Neural cell (in vitro differentiated cells): ENCODE results near the gene SLC25A47. TPM values are rescaled to one million over a fixed set of nuclear protein-coding genes. Genes with fewer than 3 reads are reported as not detected.

ENCODE experiments used
- H2AFZ ChIP-seq: fragments of 200-600, 300-800 bp; sonication (generic), shearing (Covaris generic); 2 replicates; pipeline ENCODE4 v1.6.0; 2014; ENCODE audit warnings: low read depth, mild to moderate bottlenecking, antibody characterized with exemption, low read length, moderate library complexity
- H3F3A ChIP-seq: fragments of 200-600 bp; shearing (Covaris generic); 2 replicates; pipeline ENCODE4 v1.6.1; 2016; ENCODE audit warnings: mild to moderate bottlenecking, moderate library complexity, mixed read lengths, antibody characterized with exemption, low read length; ENCODE audit not compliant: insufficient read depth, poor library complexity, severe bottlenecking
- H3K27ac ChIP-seq: fragments of 200-600, 300-800 bp; sonication (generic), shearing (Covaris generic); 2 replicates; pipeline ENCODE4 v1.5.1; 2014; ENCODE audit warnings: mild to moderate bottlenecking, low read length, moderate library complexity
- H3K27me3 ChIP-seq: fragments of 300-800, 200-600 bp; sonication (generic), shearing (Covaris generic); 2 replicates; pipeline ENCODE4 v1.6.0; 2014; ENCODE audit warnings: mild to moderate bottlenecking, low read depth, low read length, moderate library complexity; ENCODE audit not compliant: insufficient read depth
- H3K36me3 ChIP-seq: fragments of 300-800, 200-600 bp; sonication (generic), shearing (Covaris generic); 2 replicates; pipeline ENCODE4 v1.5.1; 2014; ENCODE audit warnings: mild to moderate bottlenecking, antibody characterized with exemption, low read length, moderate library complexity; ENCODE audit not compliant: insufficient read depth
- H3K4me2 ChIP-seq: fragments of 300-800, 200-600 bp; sonication (generic), shearing (Covaris generic); 2 replicates; pipeline ENCODE4 v1.6.0; 2014; ENCODE audit warnings: mild to moderate bottlenecking, low read length
- H3K4me3 ChIP-seq: fragments of 300-800, 200-600 bp; sonication (generic), shearing (Covaris generic); 2 replicates; pipeline ENCODE4 v1.5.1; 2014; ENCODE audit warnings: mild to moderate bottlenecking, low read length, moderate library complexity
- H3K79me2 ChIP-seq: fragments of 200-600 bp; shearing (Covaris generic); replicated peaks from 2 replicates; pipeline ENCODE4 v1.6.0; 2014; ENCODE audit warnings: mild to moderate bottlenecking, low read length, moderate library complexity; ENCODE audit not compliant: insufficient read depth
- H3K9ac ChIP-seq: fragments of 300-800, 200-600 bp; sonication (generic), shearing (Covaris generic); 2 replicates; pipeline ENCODE4 v1.6.1; 2016; ENCODE audit warnings: mild to moderate bottlenecking, low read length, mixed read lengths
- H3K9me2 ChIP-seq: fragments of 200-600 bp; shearing (Covaris generic); 2 replicates; pipeline ENCODE4 v1.6.1; 2016; ENCODE audit warnings: mild to moderate bottlenecking, low read length, mixed read lengths; ENCODE audit not compliant: insufficient read depth
- H3K9me3 ChIP-seq: fragments of 200-600, 300-800 bp; sonication (generic), shearing (Covaris generic); 2 replicates; pipeline ENCODE4 v1.6.1; 2016; ENCODE audit warnings: mild to moderate bottlenecking, mixed run types, low read length, moderate library complexity, mixed read lengths
- H4K20me1 ChIP-seq: fragments of 200-600 bp; shearing (Covaris generic); 2 replicates; pipeline ENCODE4 v1.6.1; 2016; ENCODE audit warnings: mild to moderate bottlenecking, mixed run types; ENCODE audit not compliant: insufficient read depth
- EP300 ChIP-seq: fragments of 450-650 bp; conservative IDR thresholded peaks from 2 replicates; pipeline ENCODE4 v1.6.1; 2014; ENCODE audit warnings: antibody characterized with exemption, mild to moderate bottlenecking, moderate library complexity; ENCODE audit not compliant: poor library complexity, severe bottlenecking
- EZH2 ChIP-seq: fragments of 200-600, 300-800 bp; shearing (Covaris generic), sonication (generic); IDR thresholded peaks from 2 replicates; pipeline ENCODE4 v1.6.1; 2014; ENCODE audit warnings: antibody characterized with exemption, low read length, borderline replicate concordance, mild to moderate bottlenecking; ENCODE audit not compliant: insufficient read depth, poor library complexity, severe bottlenecking
- MXI1 ChIP-seq: fragments of 450-650 bp; conservative IDR thresholded peaks from 2 replicates; pipeline ENCODE4 v1.6.1; 2014; ENCODE audit warnings: antibody characterized with exemption, mild to moderate bottlenecking; ENCODE audit not compliant: poor library complexity, severe bottlenecking
- POLR2AphosphoS5 ChIP-seq: IDR thresholded peaks from 2 replicates; pipeline ENCODE4 v1.6.1; 2012
- RAD21 ChIP-seq: fragments of 450-650 bp; conservative IDR thresholded peaks from 2 replicates; pipeline ENCODE4 v1.6.1; 2014; ENCODE audit warnings: antibody characterized with exemption, mild to moderate bottlenecking, moderate library complexity
- SMC3 ChIP-seq: fragments of 450-650 bp; conservative IDR thresholded peaks from 2 replicates; pipeline ENCODE4 v1.6.1; 2014; ENCODE audit warnings: antibody characterized with exemption, mild to moderate bottlenecking, moderate library complexity; ENCODE audit not compliant: poor library complexity
- TAF1 ChIP-seq: IDR thresholded peaks from 2 replicates; pipeline ENCODE4 v1.6.1; 2012; ENCODE audit warnings: low read depth
- polyA plus RNA-seq: library from polyadenylated mRNA; depleted of rRNA; stranded (reverse); fragments of >200 nt; gene quantifications from 2 replicates; pipeline ENCODE4 v1.2.3, GENCODE V29; 2014
- TF ChIP-seq, protein P1 (sequence below): fragments of 450-650 bp; IDR thresholded peaks from 2 replicates; pipeline ENCODE4 v1.5.1; 2014; ENCODE audit warnings: antibody characterized with exemption, mild to moderate bottlenecking, moderate library complexity; ENCODE audit not compliant: poor library complexity, severe bottlenecking
- TF ChIP-seq, protein P2 (sequence below): IDR thresholded peaks from 2 replicates; pipeline ENCODE4 v1.6.1; 2012; ENCODE audit warnings: borderline replicate concordance

The SLC25A47 gene
- polyA plus RNA-seq, 1 donor from 2014 or later: not detected

DNA sequence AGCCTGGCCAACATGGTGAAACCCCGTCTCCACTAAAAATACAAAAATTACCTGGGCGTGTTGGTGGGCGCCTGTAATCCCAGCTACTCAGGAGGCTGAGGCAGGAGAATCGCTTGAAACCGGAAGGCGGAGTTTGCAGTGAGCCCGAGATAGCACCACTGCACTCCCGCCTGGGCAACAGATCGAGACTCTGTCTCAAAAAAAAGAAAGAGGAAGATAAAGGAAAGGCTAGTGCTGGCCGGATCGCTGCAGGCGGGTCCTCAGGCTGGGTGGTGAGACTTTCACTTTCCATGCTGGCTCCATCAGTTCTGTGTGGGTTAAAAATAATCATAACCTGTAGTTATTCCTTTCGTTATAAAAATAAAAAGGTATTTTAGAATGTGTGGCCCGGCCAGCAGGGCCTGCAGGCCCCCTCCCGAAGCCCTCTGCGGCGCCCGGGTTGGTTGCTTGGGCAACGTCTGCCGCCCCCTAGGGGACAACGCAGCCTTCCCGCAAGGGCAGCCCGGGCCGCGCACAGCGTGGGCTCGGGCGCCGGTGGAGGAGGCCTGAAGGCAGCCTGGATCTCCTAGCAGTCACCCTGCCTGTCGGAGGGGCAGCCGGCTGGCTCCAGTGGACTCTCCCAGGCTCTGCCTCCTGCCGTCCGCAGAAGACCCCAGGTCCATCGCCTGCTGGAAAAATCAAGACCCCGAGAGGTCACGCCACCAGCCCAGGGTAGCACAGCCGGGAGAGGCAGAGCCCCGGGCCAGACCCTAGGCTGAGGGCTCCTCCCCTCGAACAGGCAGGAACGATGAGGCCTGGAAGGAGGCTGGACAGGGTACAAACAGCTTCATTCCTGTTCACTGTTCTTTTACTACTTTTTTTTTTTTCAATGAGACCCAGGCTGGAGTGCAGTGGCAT is 5.0 kb upstream of the SLC25A47 start:
- H4K20me1 ChIP-seq: no peaks in the 10 kb centered on the region
- no peaks in the 10 kb centered on the region for H3K9me3 ChIP-seq
- no peaks in the 10 kb centered on the region for H3K9me2 ChIP-seq
- H3K79me2 ChIP-seq: no peaks in the 10 kb centered on the region
- H3K9ac ChIP-seq: no peak overlapping the region
- H3K4me3 ChIP-seq: no peak overlapping the region
- H3K36me3 ChIP-seq: no peaks in the 10 kb centered on the region
- no peaks in the 10 kb centered on the region for H3K27me3 ChIP-seq
- H3K4me2 ChIP-seq: no peak overlapping the region
- no peak overlapping the region for H3K27ac ChIP-seq
- H2AFZ ChIP-seq: no peak overlapping the region
- H3F3A ChIP-seq: no peaks in the 10 kb centered on the region
- TF ChIP-seq, protein P1, sequence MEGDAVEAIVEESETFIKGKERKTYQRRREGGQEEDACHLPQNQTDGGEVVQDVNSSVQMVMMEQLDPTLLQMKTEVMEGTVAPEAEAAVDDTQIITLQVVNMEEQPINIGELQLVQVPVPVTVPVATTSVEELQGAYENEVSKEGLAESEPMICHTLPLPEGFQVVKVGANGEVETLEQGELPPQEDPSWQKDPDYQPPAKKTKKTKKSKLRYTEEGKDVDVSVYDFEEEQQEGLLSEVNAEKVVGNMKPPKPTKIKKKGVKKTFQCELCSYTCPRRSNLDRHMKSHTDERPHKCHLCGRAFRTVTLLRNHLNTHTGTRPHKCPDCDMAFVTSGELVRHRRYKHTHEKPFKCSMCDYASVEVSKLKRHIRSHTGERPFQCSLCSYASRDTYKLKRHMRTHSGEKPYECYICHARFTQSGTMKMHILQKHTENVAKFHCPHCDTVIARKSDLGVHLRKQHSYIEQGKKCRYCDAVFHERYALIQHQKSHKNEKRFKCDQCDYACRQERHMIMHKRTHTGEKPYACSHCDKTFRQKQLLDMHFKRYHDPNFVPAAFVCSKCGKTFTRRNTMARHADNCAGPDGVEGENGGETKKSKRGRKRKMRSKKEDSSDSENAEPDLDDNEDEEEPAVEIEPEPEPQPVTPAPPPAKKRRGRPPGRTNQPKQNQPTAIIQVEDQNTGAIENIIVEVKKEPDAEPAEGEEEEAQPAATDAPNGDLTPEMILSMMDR: no peak
- TF ChIP-seq EZH2 (no peak), EP300 (no peak), POLR2AphosphoS5 (no peak), MXI1 (no peak), TAF1 (no peak), RAD21 (no peak), SMC3 (no peak)
- TF ChIP-seq, protein P2, sequence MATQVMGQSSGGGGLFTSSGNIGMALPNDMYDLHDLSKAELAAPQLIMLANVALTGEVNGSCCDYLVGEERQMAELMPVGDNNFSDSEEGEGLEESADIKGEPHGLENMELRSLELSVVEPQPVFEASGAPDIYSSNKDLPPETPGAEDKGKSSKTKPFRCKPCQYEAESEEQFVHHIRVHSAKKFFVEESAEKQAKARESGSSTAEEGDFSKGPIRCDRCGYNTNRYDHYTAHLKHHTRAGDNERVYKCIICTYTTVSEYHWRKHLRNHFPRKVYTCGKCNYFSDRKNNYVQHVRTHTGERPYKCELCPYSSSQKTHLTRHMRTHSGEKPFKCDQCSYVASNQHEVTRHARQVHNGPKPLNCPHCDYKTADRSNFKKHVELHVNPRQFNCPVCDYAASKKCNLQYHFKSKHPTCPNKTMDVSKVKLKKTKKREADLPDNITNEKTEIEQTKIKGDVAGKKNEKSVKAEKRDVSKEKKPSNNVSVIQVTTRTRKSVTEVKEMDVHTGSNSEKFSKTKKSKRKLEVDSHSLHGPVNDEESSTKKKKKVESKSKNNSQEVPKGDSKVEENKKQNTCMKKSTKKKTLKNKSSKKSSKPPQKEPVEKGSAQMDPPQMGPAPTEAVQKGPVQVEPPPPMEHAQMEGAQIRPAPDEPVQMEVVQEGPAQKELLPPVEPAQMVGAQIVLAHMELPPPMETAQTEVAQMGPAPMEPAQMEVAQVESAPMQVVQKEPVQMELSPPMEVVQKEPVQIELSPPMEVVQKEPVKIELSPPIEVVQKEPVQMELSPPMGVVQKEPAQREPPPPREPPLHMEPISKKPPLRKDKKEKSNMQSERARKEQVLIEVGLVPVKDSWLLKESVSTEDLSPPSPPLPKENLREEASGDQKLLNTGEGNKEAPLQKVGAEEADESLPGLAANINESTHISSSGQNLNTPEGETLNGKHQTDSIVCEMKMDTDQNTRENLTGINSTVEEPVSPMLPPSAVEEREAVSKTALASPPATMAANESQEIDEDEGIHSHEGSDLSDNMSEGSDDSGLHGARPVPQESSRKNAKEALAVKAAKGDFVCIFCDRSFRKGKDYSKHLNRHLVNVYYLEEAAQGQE: no peak

DNA sequence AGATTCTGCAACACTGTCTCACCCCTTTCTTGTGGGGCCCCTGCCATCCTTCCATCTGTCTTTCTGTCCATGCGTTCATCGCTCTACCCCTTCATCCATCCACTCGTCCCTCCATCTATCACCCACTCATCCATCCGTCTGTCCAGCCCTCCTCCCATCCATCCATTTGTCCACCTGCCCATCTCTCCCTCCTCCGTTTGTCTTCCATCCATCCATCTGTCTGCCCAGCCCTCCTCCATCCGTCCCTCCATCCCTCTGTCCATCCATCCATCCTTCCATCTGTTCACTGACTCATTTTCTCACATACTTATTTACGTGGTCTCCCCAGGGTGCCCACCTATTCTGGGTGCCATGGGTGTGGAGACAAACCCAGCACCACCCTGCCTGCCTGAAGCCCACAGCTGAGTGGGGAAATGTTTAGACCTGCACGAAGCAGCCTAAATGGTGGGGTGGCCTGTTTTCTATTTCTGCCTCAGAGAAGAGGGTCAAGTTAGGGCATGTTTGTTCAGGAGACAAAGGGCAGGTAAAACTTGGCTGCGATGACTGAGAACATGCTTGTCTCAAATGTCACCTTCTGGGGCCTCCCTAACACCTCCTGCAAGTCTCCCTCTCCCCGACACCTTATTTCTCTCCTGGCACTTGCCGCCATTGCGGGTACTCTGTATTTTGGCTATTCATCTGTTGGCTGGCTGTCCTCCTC is 2.8 kb upstream of the SLC25A47 start:
- no peak overlapping the region for H3K4me3 ChIP-seq
- H3F3A ChIP-seq: no peaks in the 10 kb centered on the region
- H3K36me3 ChIP-seq: no peaks in the 10 kb centered on the region
- TF ChIP-seq MXI1: no peak
- TF ChIP-seq, protein P1: no peak
- TF ChIP-seq TAF1: no peak
- no peak for TF ChIP-seq RAD21
- TF ChIP-seq EZH2: no peak
- TF ChIP-seq SMC3: no peak
- H3K27ac ChIP-seq: no peak overlapping the region
- no peak overlapping the region for H2AFZ ChIP-seq
- no peaks in the 10 kb centered on the region for H3K79me2 ChIP-seq
- H3K4me2 ChIP-seq: no peak overlapping the region
- no peak overlapping the region for H3K9ac ChIP-seq
- H3K27me3 ChIP-seq: no peaks in the 10 kb centered on the region
- H3K9me2 ChIP-seq: no peaks in the 10 kb centered on the region
- no peaks in the 10 kb centered on the region for H3K9me3 ChIP-seq
- no peaks in the 10 kb centered on the region for H4K20me1 ChIP-seq
